Gastroesophageal sphincter (tissue), 4 donors: ENCODE results near the gene EME1. TPM values are rescaled to one million over a fixed set of nuclear protein-coding genes. Genes with fewer than 3 reads are reported as not detected.

ENCODE experiments used
- ATAC-seq: fragments of 150-250 bp; one replicate; pipeline ENCODE4 v1.9.1; 2016; ENCODE audit warnings: mild to moderate bottlenecking, moderate library complexity
- H3K27ac ChIP-seq, 4 donors: fragments of 200-600 bp; sonication (generic) in 3 of 4; 1 replicate in 3 of 4; 2 replicates in 1 of 4; pipeline ENCODE4 v1.5.1; 2016 to 2019
- H3K27me3 ChIP-seq: fragments of 200-600 bp; sonication (generic); one replicate; pipeline ENCODE4 v1.5.1; 2019
- H3K36me3 ChIP-seq, 2 donors: fragments of 200-600 bp; sonication (generic); one replicate each; pipeline ENCODE4 v1.5.1; 2019; ENCODE audit warnings: control low read depth in 1 of 2
- H3K4me1 ChIP-seq, 3 donors: fragments of 200-600 bp; sonication (generic); 1 replicate in 2 of 3; 2 replicates in 1 of 3; pipeline ENCODE4 v1.5.1; 2016 to 2019; ENCODE audit warnings: control low read depth in 2 of 3
- H3K4me3 ChIP-seq, 2 donors: fragments of 200-600 bp; sonication (generic); one replicate each; pipeline ENCODE4 v1.5.1; 2019; ENCODE audit warnings: mild to moderate bottlenecking in 1 of 2, moderate library complexity in 1 of 2
- H3K9me3 ChIP-seq, 3 donors: fragments of 200-600 bp; sonication (generic); one replicate each; pipeline ENCODE4 v1.5.1; 2017 to 2019; ENCODE audit warnings: control low read depth in 2 of 3
- CTCF ChIP-seq, 4 experiments: fragments of 200-600 bp in 2 of 4; fragments of 450-650 bp in 2 of 4; sonication (generic) in 1 of 4; IDR thresholded peaks; one replicate each; pipeline ENCODE4 v1.5.1; 2017 to 2019; ENCODE audit warnings: antibody characterized with exemption in 4 of 4, mild to moderate bottlenecking in 2 of 4, moderate library complexity in 2 of 4
- EP300 ChIP-seq: sonication (generic); formaldehyde crosslinking; IDR thresholded peaks from one replicate; pipeline ENCODE4 v1.6.1; 2017; ENCODE audit warnings: antibody characterized with exemption, mild to moderate bottlenecking
- POLR2A ChIP-seq, 2 donors: fragments of 450-650 bp; IDR thresholded peaks; one replicate each; pipeline ENCODE4 v1.6.1; 2017; ENCODE audit warnings: antibody characterized with exemption in 2 of 2, mild to moderate bottlenecking in 2 of 2, moderate library complexity in 1 of 2
- POLR2AphosphoS5 ChIP-seq: sonication (generic); formaldehyde crosslinking; IDR thresholded peaks from one replicate; pipeline ENCODE4 v1.6.1; 2017; ENCODE audit warnings: antibody characterized with exemption
- WGBS, 2 donors: methylation state at CpG; one replicate each; pipeline ENCODE4 v1.1.5; 2018; ENCODE audit warnings: low coverage in 1 of 2; 5-methylcytosine and 5-hydroxymethylcytosine counted together
- total RNA-seq, 4 donors: library from RNA; depleted of rRNA; stranded (reverse); fragments of >200 nt; gene quantifications; one replicate each; pipeline ENCODE4 v1.1.0, GENCODE V29; 2016

EME1 gene
- total RNA-seq, 4 donors from 2014 or later: 0.54 TPM; not detected in 3

GRCh38 chr17:50345432-50346312, 27.4 kb upstream of the EME1 start, which contains the start of gene XYLT2:
Gene XYLT2 (plus strand): TSS chr17:50346126. CDS start chr17:50346141, 15 bp downstream.
- Histone ChIP-seq H3K4me3 (peak within 1 kb of the TSS; percentile 88 to 90), H3K9me3 (no peaks in the 10 kb centered on the region), H3K36me3 (no peaks in the 10 kb centered on the region), H3K27me3 (no peaks in the 10 kb centered on the region), H3K27ac (peak within 1 kb of the TSS in 3 of 4 donors; percentile 74 to 84 (median 83)), H3K4me1 (peaks cover 0 to 35% (median 22%) of the 10 kb centered on the region in 3 donors)
- 12% methylated on average over 9 of the region's 87 CpGs; no CpG with 5 or more reads in 1 of the 2 donors for WGBS, 2 donors
- peak; percentile 94 for ATAC-seq
- no peak for TF ChIP-seq EP300
- TF ChIP-seq POLR2A (IDR thresholded peaks at IDR 0.05): peak; percentile 36 to 47
- peak; percentile 7 for TF ChIP-seq POLR2AphosphoS5
- TF ChIP-seq CTCF (IDR thresholded peaks at IDR 0.05): no peak

DNA sequence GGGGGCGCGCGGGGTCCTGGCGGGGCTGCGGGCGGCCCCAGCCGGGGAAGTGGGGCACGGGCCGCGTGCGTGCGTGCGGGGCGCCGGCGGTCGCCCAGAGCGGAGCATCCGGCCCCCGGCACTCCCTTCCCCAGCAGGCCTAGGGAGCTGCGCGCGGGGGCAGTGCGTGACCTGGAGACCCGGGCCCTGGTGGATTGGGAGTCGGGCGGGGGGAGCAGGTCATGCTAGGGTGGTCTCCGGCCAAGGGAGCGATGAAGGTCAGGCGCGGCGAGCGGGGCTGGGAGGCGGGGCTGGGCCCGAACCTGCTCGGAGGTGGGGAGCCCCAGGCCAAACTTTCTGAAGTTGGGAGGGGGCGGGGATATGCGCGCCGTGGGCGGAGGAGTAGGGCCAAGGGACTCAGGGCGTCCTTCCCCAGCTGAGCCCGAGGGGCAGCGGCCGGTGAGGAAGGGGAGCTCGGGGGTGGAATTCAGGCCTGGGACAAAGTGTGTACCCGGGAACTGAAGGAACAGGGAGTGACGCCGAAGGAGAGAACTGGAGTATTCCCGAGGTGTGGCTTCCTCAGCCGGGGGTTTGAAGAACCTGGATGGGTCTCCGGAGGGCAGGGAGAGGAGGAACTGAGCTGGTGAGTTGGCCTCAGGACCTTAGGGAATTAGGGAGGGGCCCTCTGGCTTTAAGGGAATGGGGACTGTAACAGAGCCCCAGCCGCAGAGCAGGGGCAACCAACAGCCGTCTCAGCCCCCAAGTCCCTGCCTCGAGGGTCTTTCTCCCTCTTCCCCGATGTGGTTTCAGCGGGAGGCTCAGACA, 26.5 kb upstream of the EME1 start:
- 0% methylated on average over 8 to 13 of the region's 57 CpGs for WGBS, 2 donors
- no peaks in the 10 kb centered on the region for H3K9me3 ChIP-seq
- H3K4me3 ChIP-seq: peak overlapping the region; percentile 88 to 90
- H3K27ac ChIP-seq: peak overlapping the region in 3 of 4 donors; percentile 74 to 84 (median 83)
- H3K27me3 ChIP-seq: no peaks in the 10 kb centered on the region
- no peak for TF ChIP-seq POLR2A (IDR thresholded peaks at IDR 0.05)
- ATAC-seq: peak; percentile 56
- H3K36me3 ChIP-seq: no peaks in the 10 kb centered on the region
- H3K4me1 ChIP-seq: peaks cover 0 to 37% (median 22%) of the 10 kb centered on the region in 3 donors

DNA sequence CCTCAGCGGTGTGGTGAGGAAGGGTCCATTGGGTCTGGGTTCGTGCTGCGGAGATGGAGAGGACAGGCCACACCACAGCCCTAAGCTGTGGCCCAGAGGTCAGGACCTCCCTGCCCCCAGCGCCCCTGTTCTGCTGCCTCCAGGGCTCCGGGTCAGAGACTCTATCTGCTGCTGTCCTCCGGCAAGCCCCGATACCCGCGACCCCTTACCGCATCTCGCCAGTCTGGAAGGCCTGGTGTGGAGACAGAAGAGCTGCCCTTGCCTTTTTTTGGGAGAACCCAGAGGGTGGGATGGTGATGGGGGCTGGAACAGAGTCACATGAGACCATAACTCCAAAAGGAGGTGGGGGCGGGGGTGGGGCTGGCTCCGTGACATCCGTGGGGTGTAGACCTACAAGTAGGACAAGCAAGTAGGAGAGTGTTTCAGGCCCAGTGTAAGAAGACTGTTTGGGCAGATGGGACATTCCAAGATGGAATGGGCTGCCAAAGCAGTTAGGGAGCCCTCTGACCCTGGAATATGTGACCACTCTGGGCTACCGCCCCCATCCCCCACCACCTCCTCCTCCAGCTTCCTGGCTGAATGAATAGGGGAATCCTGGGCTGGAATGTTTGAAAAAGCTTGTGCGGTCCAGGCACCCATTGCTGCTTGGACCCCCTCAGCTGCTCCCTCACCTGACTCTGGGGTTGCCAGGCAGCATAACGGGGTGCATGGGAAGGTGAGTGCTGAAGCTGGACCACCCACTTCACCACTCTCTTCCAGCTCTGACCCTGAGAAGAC, 25.7 kb upstream of the EME1 start:
- no peak for TF ChIP-seq POLR2AphosphoS5
- TF ChIP-seq CTCF (IDR thresholded peaks at IDR 0.05): no peak
- TF ChIP-seq EP300: no peak
- no peak for TF ChIP-seq POLR2A (IDR thresholded peaks at IDR 0.05)
- H3K4me1 ChIP-seq: peaks cover 0 to 45% (median 22%) of the 10 kb centered on the region in 3 donors
- no peak for ATAC-seq
- WGBS, 2 donors: 0% methylated on average over 2 of the region's 17 CpGs; no CpG with 5 or more reads in 1 of the 2 donors
- H3K9me3 ChIP-seq: no peaks in the 10 kb centered on the region
- H3K27ac ChIP-seq: peak overlapping the region in 3 of 4 donors; percentile 74 to 84 (median 83)
- peak overlapping the region; percentile 88 to 90 for H3K4me3 ChIP-seq
- no peaks in the 10 kb centered on the region for H3K27me3 ChIP-seq
- H3K36me3 ChIP-seq: peaks cover 0 to 3% of the 10 kb centered on the region in 2 donors

- Histone ChIP-seq H3K27ac (no peak overlapping the region), H3K36me3 (peaks cover 0 to 8% of the 10 kb centered on the region in 2 donors), H3K27me3 (no peaks in the 10 kb centered on the region), H3K4me3 (no peak overlapping the region), H3K4me1 (peaks cover 0 to 50% (median 22%) of the 10 kb centered on the region in 3 donors), H3K9me3 (no peaks in the 10 kb centered on the region)
- no peak for TF ChIP-seq CTCF (IDR thresholded peaks at IDR 0.05)
- no peak for TF ChIP-seq EP300
- no peak for TF ChIP-seq POLR2AphosphoS5
- no peak for TF ChIP-seq POLR2A (IDR thresholded peaks at IDR 0.05)
- WGBS, 2 donors: 34 to 57% methylated on average over 3 of the region's 3 CpGs
- ATAC-seq: no peak
These were observed 25.1 kb upstream of the EME1 start for GRCh38 chr17:50347894-50348291.
